ENCODE data around the gene PPM1A.

PPM1A gene

GRCh38 chr14:60248697-60249318 is at the start of gene PPM1A:
Gene PPM1A (plus strand): TSS chr14:60249221. CDS start chr14:60282704, 33,483 bp downstream.
- intact Hi-C loops (cut with DNase I) = loop anchor here (5.0 kb wide), 1 partner anchor 157 kb away; the partner anchor contains the start of gene PCNX4

GRCh38 chr14:60199321-60199720 is 49.7 kb upstream of the PPM1A start:
- DNase-seq = no peak
- intact Hi-C loops (cut with DNase I) = no loop called here

More at GRCh38 chr14:60248697-60249318, at the start of gene PPM1A:
- DNase-seq = peak; percentile 86 to 98 (median 95)

DNA sequence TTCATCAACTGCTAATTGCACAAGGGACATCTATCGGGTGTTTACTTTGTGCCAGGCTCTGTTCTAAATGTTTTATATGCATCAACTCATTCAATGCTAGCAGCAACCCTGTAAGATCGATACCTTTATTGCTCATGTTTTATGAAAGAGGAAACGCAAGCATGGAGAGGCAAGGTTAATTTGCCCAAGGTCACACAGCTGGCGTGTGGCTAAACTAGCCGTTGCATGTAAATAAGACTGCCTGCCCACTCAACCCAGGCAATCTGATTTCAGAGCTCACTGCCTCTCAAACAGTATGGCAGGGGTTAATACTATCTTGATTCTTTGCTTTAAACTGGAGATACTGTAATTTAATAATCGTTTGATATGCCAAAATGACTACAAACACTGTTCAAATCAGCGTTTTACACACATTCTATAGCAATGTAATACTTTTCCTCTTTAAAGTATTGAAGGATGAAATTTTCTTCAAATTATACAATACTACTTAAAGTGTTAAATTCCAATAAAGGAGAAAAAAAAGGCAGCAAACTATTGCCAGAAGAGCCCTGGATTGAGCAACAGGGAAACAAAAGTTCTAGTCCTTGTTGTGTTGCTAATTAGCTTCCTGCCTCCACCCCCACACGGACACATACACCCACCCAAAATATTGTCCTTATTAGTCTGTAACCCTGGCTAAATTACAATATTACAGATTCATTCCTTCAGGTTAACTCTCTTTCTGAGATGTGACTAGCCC is 44.7 kb upstream of the PPM1A start:
- DNase-seq = no peak
- intact Hi-C loops (cut with DNase I) = no loop called here

- no peak for DNase-seq
- intact Hi-C loops (cut with DNase I) = no loop called here
Observed at GRCh38 chr14:60204843-60205774, 43.9 kb upstream of the PPM1A start.

DNA sequence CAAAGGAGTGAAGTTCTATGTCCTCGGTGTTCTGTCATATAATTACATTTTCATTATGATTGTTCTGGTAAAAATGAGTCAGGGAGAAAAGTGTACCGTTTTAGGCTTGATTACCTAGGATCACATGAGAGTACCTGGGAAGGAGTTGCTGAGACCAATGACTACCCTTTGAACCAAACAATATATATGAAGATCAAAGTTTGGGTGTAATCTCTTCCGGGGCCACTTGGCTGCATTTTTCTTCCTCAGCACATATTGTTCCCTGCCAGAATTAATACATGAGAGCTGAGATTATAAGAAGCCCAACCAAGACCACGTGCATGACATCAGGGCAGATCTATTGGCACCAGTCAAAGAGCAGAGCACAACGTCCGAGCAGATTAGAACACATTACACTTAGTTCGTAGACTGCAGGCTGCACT is 42.8 kb upstream of the PPM1A start:
- DNase-seq = no peak
- intact Hi-C loops (cut with DNase I) = no loop called here

DNA sequence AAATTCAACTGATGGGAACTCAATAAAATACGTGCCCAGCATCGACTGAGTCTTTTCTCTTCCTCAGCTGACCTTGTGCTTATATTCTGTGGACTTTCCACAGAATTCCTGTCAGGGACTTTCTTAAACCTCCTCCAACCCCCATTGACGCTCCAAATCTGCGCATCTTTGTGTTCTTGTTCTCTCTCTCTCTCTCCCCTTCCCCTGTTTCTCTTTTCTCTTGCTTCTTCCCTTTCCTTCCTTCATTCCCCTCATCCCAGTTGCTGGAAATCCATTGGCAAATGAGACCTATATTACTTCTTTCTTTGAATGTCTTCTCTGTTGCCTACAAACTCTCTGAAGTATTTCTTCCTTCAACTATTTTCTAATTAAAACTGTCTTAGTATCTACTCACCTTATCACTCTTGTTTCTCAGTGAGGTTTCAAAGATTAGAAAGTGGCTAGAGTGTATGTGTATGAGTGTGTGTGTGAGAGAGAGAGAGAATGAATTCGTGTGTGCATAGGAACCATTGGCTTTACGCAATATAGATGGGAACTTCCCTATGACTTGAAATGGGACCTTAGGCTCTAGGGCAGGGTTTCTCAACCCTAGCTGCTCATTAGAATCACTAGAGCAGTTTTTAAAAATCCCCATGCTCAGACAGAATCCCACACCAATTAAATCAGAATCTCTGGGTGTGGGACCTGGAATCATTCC is 42.0 kb upstream of the PPM1A start:
- no peak for DNase-seq
- intact Hi-C loops (cut with DNase I) = no loop called here

DNA sequence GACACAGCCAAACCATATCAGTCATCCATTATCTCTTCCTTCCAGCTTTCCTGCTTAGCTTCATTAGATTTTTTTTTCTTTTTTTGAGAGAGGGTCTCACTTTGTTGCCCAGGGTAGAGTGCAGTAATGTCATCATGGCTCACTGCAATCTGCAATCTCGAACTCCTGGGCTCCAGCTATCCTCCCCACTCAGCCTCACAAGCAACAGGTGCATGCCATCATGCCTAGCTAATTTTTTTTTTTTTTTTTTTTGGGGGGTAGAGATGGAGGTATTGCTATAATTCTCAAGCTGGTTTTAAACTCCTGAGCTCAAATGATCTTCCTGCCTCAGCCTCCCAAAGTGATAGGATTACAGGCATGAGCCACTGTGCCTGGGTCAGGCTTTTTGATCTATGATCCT is 38.3 kb upstream of the PPM1A start:
- no peak for DNase-seq

DNA sequence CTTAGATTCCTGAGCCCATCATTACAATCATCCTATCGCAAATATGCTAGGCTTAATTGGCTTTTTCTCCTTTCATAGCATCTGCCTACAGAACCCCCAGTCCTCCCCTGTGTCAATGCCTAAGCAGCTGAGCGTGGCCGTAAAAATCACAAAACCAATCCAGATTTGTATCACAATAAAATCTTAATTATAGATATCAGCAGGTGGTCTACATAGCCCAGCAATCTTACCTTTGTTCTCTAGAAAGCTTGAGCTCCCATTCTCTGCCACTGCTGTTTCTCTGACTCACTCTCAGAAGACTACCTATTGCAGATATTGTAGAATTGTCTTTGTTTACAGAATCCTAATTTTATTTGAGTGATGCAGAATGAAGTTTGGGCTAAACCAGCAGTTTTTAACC is 37.9 kb upstream of the PPM1A start:
- intact Hi-C loops (cut with DNase I) = no loop called here
- DNase-seq = no peak

More for the DNA sequence above, 38.3 kb upstream of the PPM1A start:
- intact Hi-C loops (cut with DNase I) = no loop called here

DNA sequence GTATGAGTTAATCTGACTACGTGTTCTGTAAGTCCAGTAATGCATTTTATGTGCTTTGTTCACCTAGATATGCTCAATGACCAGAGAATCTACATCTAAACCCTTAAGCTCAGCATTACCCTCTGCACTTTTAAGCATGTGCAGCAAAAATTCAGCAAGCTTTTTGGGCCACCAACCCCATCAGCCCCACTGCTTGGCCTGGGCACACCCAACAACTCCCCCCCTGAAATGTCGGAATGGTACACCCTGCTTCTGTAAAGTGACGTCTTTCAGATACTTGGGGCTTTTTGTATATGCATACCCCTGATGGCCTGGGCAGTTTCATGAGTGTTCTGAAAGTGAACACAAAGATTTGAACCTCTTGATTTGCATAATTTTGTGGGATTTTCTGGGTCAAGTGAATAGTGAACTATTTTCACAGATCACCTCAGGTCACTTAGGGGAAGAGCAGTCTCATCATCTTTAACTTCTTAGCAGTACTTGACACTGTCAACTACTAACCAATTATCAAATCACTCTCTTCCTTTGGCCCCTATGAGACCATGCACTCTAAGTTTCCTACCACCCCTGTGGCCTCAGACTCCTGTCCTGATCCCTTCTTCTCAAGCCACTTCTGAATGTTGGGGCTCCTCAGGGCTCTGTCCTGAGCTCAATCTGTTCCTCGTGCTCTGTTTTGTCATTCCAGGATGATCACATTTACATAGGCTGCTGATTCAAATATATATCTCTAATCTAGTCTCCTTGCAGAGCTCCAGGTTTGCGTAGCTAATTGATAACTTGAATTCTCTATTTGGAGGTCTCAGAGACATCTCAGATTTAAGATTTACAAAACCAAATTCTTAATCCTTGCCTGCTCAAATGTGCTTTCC is 36.3 kb upstream of the PPM1A start:
- intact Hi-C loops (cut with DNase I) = no loop called here
- no peak for DNase-seq

DNA sequence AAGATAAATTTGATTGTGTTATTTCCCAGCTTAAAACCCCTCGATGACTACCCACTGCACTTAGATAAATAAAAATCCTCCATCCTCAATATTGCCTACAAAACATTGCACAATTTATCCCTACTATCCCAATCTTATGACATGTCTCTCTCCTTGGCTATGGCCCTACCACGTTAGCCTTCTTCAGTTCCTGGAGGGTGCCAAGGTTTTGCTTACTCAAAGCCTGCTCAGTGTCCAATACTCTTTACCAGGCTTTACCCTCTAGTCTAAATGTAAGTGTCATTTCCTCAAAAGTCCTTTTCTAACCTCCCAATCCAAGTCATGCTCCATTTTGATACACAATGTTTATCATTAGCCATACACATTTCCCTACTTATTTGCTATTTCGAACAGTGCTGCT is 35.0 kb upstream of the PPM1A start:
- DNase-seq = no peak
- intact Hi-C loops (cut with DNase I) = no loop called here

DNA sequence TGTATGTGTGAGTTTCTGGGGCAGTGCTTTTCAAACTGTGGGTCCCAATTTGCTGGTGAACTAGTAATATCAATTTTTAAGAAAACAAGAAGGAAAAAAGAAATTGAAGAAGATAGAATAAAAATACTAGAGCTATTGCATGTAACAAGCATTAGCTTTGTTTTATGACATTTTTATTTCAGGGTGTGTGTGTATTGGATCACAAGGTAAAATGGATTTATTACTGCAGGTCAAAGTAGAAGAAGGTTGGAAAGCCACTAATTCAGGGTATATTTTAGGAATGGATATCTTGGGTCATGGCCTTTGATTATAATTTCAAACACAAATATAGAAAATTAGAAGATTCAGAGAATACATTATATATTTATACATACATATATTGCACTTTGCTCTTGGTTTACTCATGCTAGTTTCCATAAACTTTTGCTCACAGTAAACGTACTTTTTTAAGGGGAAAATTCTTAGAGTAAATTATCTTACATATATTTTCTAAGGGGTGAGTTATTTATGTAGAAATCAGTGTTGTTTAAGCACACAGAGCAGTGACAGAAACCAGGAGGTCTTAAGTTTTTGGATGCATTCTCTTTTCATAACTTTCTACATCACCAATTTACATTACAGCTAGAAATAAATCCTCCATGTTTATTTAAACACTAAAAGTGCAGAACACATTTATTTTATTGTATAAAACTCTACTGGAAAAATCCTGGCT is 34.5 kb upstream of the PPM1A start:
- no peak for DNase-seq
- intact Hi-C loops (cut with DNase I) = no loop called here

DNA sequence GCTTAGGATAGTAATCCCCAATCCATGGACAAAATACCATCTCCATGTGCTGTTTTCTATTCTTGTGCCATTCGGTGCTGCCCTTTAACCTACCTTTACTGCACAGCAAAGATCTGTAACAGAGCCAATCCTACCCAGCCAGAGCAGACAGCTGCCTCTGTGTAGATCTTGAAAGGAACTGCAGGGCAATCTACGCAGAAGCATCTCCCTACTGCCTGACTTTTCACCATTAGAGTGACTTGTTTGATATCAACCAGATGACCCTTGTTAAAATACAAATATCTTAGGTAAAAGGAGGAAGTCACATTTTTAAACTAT is 33.9 kb upstream of the PPM1A start:
- no peak for DNase-seq
- intact Hi-C loops (cut with DNase I) = no loop called here

- intact Hi-C loops (cut with DNase I) = no loop called here
- DNase-seq = no peak
Observed at GRCh38 chr14:60215520-60216420, 33.3 kb upstream of the PPM1A start.

DNA sequence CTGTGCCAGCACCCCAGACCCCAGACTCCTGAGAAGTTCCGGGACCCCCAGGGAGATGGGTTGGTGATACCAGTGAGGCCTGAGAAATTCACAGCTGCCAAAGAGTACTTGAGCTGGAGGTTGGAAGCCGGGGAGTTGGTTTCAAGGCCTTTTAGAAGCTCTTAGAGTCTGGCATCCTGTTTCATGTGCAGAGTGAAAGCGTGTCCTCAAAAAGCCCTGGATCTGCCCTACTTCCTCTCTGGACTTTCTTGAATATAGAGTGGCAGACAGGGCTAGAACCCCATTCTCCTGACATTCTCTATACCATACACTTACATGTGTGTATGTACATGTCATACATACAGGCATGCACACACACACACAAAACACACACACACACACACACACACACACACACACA is 31.3 kb upstream of the PPM1A start:
- intact Hi-C loops (cut with DNase I) = no loop called here
- DNase-seq = no peak

- intact Hi-C loops (cut with DNase I) = no loop called here
Observed at GRCh38 chr14:60220084-60220483, 28.9 kb upstream of the PPM1A start.

DNA sequence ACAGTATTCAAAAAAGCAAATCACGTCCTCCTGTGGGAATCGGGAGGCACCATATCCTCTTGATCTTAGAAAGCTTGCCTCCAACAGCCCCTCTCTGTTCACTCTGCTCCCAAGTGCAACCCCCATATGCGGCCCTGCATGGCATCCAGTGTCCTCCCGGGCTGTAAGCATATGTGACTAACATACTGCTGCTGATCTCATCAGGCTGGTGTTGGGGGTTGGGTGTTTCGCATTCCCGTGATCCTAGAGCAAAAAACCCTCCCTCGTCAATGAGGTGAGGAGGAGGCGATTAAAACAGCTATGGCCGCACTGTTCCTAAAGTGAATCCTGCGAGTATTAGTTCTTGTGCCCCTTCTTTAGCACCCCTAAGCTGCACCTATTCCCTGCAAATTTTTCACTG is 28.1 kb upstream of the PPM1A start:
- intact Hi-C loops (cut with DNase I) = no loop called here
- no peak for DNase-seq

More at GRCh38 chr14:60220084-60220483, 28.9 kb upstream of the PPM1A start:
- DNase-seq = no peak

- no peak for DNase-seq
- intact Hi-C loops (cut with DNase I) = no loop called here
Observed at GRCh38 chr14:60221457-60221856, 27.6 kb upstream of the PPM1A start.

Measured in head of caudate nucleus (tissue), 42 donors.